NCI-H226 (cell line): ENCODE results near the gene TBP.
"Not testable (repeated sequence)": the region's sequence is repeated elsewhere in the genome, so short reads cannot be mapped to it uniquely, and the experiment has no call there.

Experiments used
- DNase-seq: peaks from one replicate; pipeline ENCODE4 v3.0.0-alpha.2; 2015

TBP gene

GRCh38 chr6:170536671-170537070 is 17.5 kb upstream of the TBP start:
- no peak for DNase-seq

- DNase-seq: no peak
Observed at GRCh38 chr6:170537329-170537728, 16.8 kb upstream of the TBP start.

- peak; percentile 77 for DNase-seq
Observed at GRCh38 chr6:170542031-170542719, 12.0 kb upstream of the TBP start.

- DNase-seq: no peak
Observed at GRCh38 chr6:170545405-170545804, 8.8 kb upstream of the TBP start.

GRCh38 chr6:170552765-170553533 is 1.2 kb upstream of the TBP start, which contains the start of gene PSMB1:
PSMB1 (minus strand) TSS chr6:170553307; CDS start chr6:170553242, 65 bp downstream.
- DNase-seq: peak; percentile 95

GRCh38 chr6:170553534-170554012 is 596 bp upstream of the TBP start:
- DNase-seq: no peak

GRCh38 chr6:170554796-170555137 is 598 bp downstream of the TBP start:
- DNase-seq: no peak

GRCh38 chr6:170555305-170555704 is 1.1 kb downstream of the TBP start:
- no peak for DNase-seq

GRCh38 chr6:170561555-170561954 is 7.4 kb downstream of the TBP start:
- DNase-seq: no peak

- DNase-seq: no peak
Observed at GRCh38 chr6:170564936-170565530, 10.9 kb downstream of the TBP start.

- DNase-seq: no peak
Observed at GRCh38 chr6:170572704-170573466, 18.7 kb downstream of the TBP start.

- no peak for DNase-seq
Observed at GRCh38 chr6:170575250-170575649, 21.1 kb downstream of the TBP start.

- DNase-seq: no peak
Observed at GRCh38 chr6:170578909-170579308, 24.7 kb downstream of the TBP start.

- DNase-seq: no peak
Observed at GRCh38 chr6:170583756-170584180, 29.6 kb downstream of the TBP start.

- peak; percentile 95 for DNase-seq
Observed at GRCh38 chr6:170584181-170584953, 30.2 kb downstream of the TBP start, which contains the start of gene PDCD2. PDCD2 (minus strand) TSS chr6:170584637; CDS start chr6:170584581, 56 bp downstream.

GRCh38 chr6:170584954-170585498 is 30.9 kb downstream of the TBP start:
- no peak for DNase-seq

- no peak for DNase-seq
Observed at GRCh38 chr6:170590725-170591124, 36.6 kb downstream of the TBP start.

GRCh38 chr6:170596426-170596825 is 42.3 kb downstream of the TBP start:
- no peak for DNase-seq

- DNase-seq: no peak
Observed at GRCh38 chr6:170597278-170597677, 43.1 kb downstream of the TBP start.

- no peak for DNase-seq
Observed at GRCh38 chr6:170605574-170606259, 51.5 kb downstream of the TBP start.

GRCh38 chr6:170609225-170609624 is 55.1 kb downstream of the TBP start:
- DNase-seq: not testable (repeated sequence)
